Measurements from ENCODE around the gene FSIP2. TPM values are rescaled to one million over a fixed set of nuclear protein-coding genes. Genes with fewer than 3 reads are reported as not detected.

The FSIP2 gene
- polyA plus RNA-seq (2013, experiment 1 of 2): 0.52 TPM
- 0.27 TPM for polyA plus RNA-seq (2013, experiment 2 of 2)

GRCh38 chr2:185738679-185739472 is at the start of gene FSIP2:
Gene FSIP2 (plus strand): TSS chr2:185738804. CDS start chr2:185738895, 91 bp downstream.
- Histone ChIP-seq H2BK5ac (ENCODE audit: low read length) (no peak within 1 kb of the TSS), H3K18ac (ENCODE audit: low read length) (no peak within 1 kb of the TSS), H3K23ac (ENCODE audit: low read length) (no peak within 1 kb of the TSS), H3K79me1 (ENCODE audit: low read length) (no peaks in the 10 kb centered on the region), H3K4ac (ENCODE audit: low read depth, low read length) (no peak within 1 kb of the TSS), H3K27me3 (ENCODE audit: insufficient read depth, low read length, poor library complexity) (no peaks in the 10 kb centered on the region), H3K56ac (ENCODE audit: low read length) (peak within 1 kb of the TSS; percentile 85), H3K9ac (ENCODE audit: low read length) (peak within 1 kb of the TSS; percentile 60), H2BK120ac (ENCODE audit: low read depth, low read length) (no peak within 1 kb of the TSS), H3K4me3 (ENCODE audit: low read length) (peak within 1 kb of the TSS; percentile 19), H2AK5ac (ENCODE audit: low read length) (no peak within 1 kb of the TSS), H3K27ac (ENCODE audit: low read depth, low read length) (no peak within 1 kb of the TSS), H3K4me2 (ENCODE audit: low read length) (peak within 1 kb of the TSS; percentile 37), H4K8ac (ENCODE audit: low read depth, low read length) (no peak within 1 kb of the TSS), H4K5ac (ENCODE audit: low read length) (no peak within 1 kb of the TSS), H3K36me3 (ENCODE audit: control insufficient read depth, insufficient read depth, low read length) (no peaks in the 10 kb centered on the region), H2BK15ac (replicated peaks; ENCODE audit: low read depth) (no peak within 1 kb of the TSS), H3K79me2 (ENCODE audit: control insufficient read depth, insufficient read depth, low read length) (no peaks in the 10 kb centered on the region), H3K4me1 (ENCODE audit: control insufficient read depth, low read depth, low read length) (peaks cover 5% of the 10 kb centered on the region)
- peak; percentile 95 for DNase-seq
- WGBS (ENCODE audit: extremely low coverage, insufficient coverage, low lambda C conversion rate): no CpG with 5 or more reads among the region's 59 CpGs

- Histone ChIP-seq H2BK15ac (replicated peaks; ENCODE audit: low read depth) (no peak overlapping the region), H3K36me3 (ENCODE audit: control insufficient read depth, insufficient read depth, low read length) (no peaks in the 10 kb centered on the region), H3K27ac (ENCODE audit: low read depth, low read length) (no peak overlapping the region), H4K8ac (ENCODE audit: low read depth, low read length) (no peak overlapping the region), H3K79me2 (ENCODE audit: control insufficient read depth, insufficient read depth, low read length) (no peaks in the 10 kb centered on the region), H3K23ac (ENCODE audit: low read length) (no peak overlapping the region), H2AK5ac (ENCODE audit: low read length) (no peak overlapping the region), H3K79me1 (ENCODE audit: low read length) (no peaks in the 10 kb centered on the region), H3K27me3 (ENCODE audit: insufficient read depth, low read length, poor library complexity) (no peaks in the 10 kb centered on the region), H3K9ac (ENCODE audit: low read length) (no peak overlapping the region), H2BK5ac (ENCODE audit: low read length) (no peak overlapping the region), H3K4me3 (ENCODE audit: low read length) (no peak overlapping the region), H3K4me1 (ENCODE audit: control insufficient read depth, low read depth, low read length) (no peaks in the 10 kb centered on the region), H4K5ac (ENCODE audit: low read length) (no peak overlapping the region), H3K4ac (ENCODE audit: low read depth, low read length) (no peak overlapping the region), H2BK120ac (ENCODE audit: low read depth, low read length) (no peak overlapping the region), H3K56ac (ENCODE audit: low read length) (no peak overlapping the region), H3K18ac (ENCODE audit: low read length) (no peak overlapping the region), H3K4me2 (ENCODE audit: low read length) (no peak overlapping the region)
- DNase-seq: no peak
- WGBS (ENCODE audit: extremely low coverage, insufficient coverage, low lambda C conversion rate): no CpG with 5 or more reads among the region's 3 CpGs
These were observed 48.6 kb upstream of the FSIP2 start for GRCh38 chr2:185689906-185690539.

- H4K5ac ChIP-seq (ENCODE audit: low read length): no peak overlapping the region
- no peaks in the 10 kb centered on the region for H3K27me3 ChIP-seq (ENCODE audit: insufficient read depth, low read length, poor library complexity)
- no CpG with 5 or more reads among the region's 2 CpGs for WGBS (ENCODE audit: extremely low coverage, insufficient coverage, low lambda C conversion rate)
- no peak overlapping the region for H4K8ac ChIP-seq (ENCODE audit: low read depth, low read length)
- H3K4me2 ChIP-seq (ENCODE audit: low read length): no peak overlapping the region
- no peak for DNase-seq
- no peaks in the 10 kb centered on the region for H3K79me1 ChIP-seq (ENCODE audit: low read length)
- no peak overlapping the region for H3K27ac ChIP-seq (ENCODE audit: low read depth, low read length)
- H3K36me3 ChIP-seq (ENCODE audit: control insufficient read depth, insufficient read depth, low read length): no peaks in the 10 kb centered on the region
- no peak overlapping the region for H2AK5ac ChIP-seq (ENCODE audit: low read length)
- H2BK5ac ChIP-seq (ENCODE audit: low read length): no peak overlapping the region
- H3K18ac ChIP-seq (ENCODE audit: low read length): no peak overlapping the region
- H3K4me1 ChIP-seq (ENCODE audit: control insufficient read depth, low read depth, low read length): no peaks in the 10 kb centered on the region
- no peak overlapping the region for H2BK15ac ChIP-seq (replicated peaks; ENCODE audit: low read depth)
- H3K4ac ChIP-seq (ENCODE audit: low read depth, low read length): no peak overlapping the region
- H3K79me2 ChIP-seq (ENCODE audit: control insufficient read depth, insufficient read depth, low read length): no peaks in the 10 kb centered on the region
- no peak overlapping the region for H3K9ac ChIP-seq (ENCODE audit: low read length)
- H2BK120ac ChIP-seq (ENCODE audit: low read depth, low read length): no peak overlapping the region
- no peak overlapping the region for H3K56ac ChIP-seq (ENCODE audit: low read length)
- H3K23ac ChIP-seq (ENCODE audit: low read length): no peak overlapping the region
- no peak overlapping the region for H3K4me3 ChIP-seq (ENCODE audit: low read length)
These were observed 42.8 kb upstream of the FSIP2 start for GRCh38 chr2:185695711-185696235.

GRCh38 chr2:185700883-185701282 is 37.7 kb upstream of the FSIP2 start:
- Histone ChIP-seq H2BK5ac (ENCODE audit: low read length) (no peak overlapping the region), H3K4ac (ENCODE audit: low read depth, low read length) (no peak overlapping the region)
- no CpG with 5 or more reads among the region's 4 CpGs for WGBS (ENCODE audit: extremely low coverage, insufficient coverage, low lambda C conversion rate)

GRCh38 chr2:185734658-185735057 is 3.9 kb upstream of the FSIP2 start:
- no peak overlapping the region for H3K23ac ChIP-seq (ENCODE audit: low read length)
- H3K79me2 ChIP-seq (ENCODE audit: control insufficient read depth, insufficient read depth, low read length): no peaks in the 10 kb centered on the region
- H4K5ac ChIP-seq (ENCODE audit: low read length): no peak overlapping the region
- no peak overlapping the region for H3K9ac ChIP-seq (ENCODE audit: low read length)
- H3K4me3 ChIP-seq (ENCODE audit: low read length): no peak overlapping the region
- H4K8ac ChIP-seq (ENCODE audit: low read depth, low read length): no peak overlapping the region
- no peak overlapping the region for H2BK120ac ChIP-seq (ENCODE audit: low read depth, low read length)
- no CpG with 5 or more reads among the region's 1 CpG for WGBS (ENCODE audit: extremely low coverage, insufficient coverage, low lambda C conversion rate)
- no peak overlapping the region for H3K18ac ChIP-seq (ENCODE audit: low read length)
- DNase-seq: no peak
- no peak overlapping the region for H3K56ac ChIP-seq (ENCODE audit: low read length)
- no peak overlapping the region for H2BK5ac ChIP-seq (ENCODE audit: low read length)
- no peak overlapping the region for H3K27ac ChIP-seq (ENCODE audit: low read depth, low read length)
- H3K27me3 ChIP-seq (ENCODE audit: insufficient read depth, low read length, poor library complexity): no peaks in the 10 kb centered on the region
- peaks cover 5% of the 10 kb centered on the region for H3K4me1 ChIP-seq (ENCODE audit: control insufficient read depth, low read depth, low read length)
- no peak overlapping the region for H2AK5ac ChIP-seq (ENCODE audit: low read length)
- no peak overlapping the region for H3K4me2 ChIP-seq (ENCODE audit: low read length)
- H3K36me3 ChIP-seq (ENCODE audit: control insufficient read depth, insufficient read depth, low read length): no peaks in the 10 kb centered on the region
- no peaks in the 10 kb centered on the region for H3K79me1 ChIP-seq (ENCODE audit: low read length)
- H3K4ac ChIP-seq (ENCODE audit: low read depth, low read length): no peak overlapping the region
- H2BK15ac ChIP-seq (replicated peaks; ENCODE audit: low read depth): no peak overlapping the region

More at GRCh38 chr2:185700883-185701282, 37.7 kb upstream of the FSIP2 start:
- H2BK15ac ChIP-seq (replicated peaks; ENCODE audit: low read depth): no peak overlapping the region
- H3K9ac ChIP-seq (ENCODE audit: low read length): no peak overlapping the region
- H3K27me3 ChIP-seq (ENCODE audit: insufficient read depth, low read length, poor library complexity): no peaks in the 10 kb centered on the region
- H3K56ac ChIP-seq (ENCODE audit: low read length): no peak overlapping the region
- H3K27ac ChIP-seq (ENCODE audit: low read depth, low read length): no peak overlapping the region
- no peak overlapping the region for H3K18ac ChIP-seq (ENCODE audit: low read length)
- no peak overlapping the region for H2AK5ac ChIP-seq (ENCODE audit: low read length)
- H4K5ac ChIP-seq (ENCODE audit: low read length): no peak overlapping the region
- peak; percentile 26 for DNase-seq
- H3K79me2 ChIP-seq (ENCODE audit: control insufficient read depth, insufficient read depth, low read length): no peaks in the 10 kb centered on the region
- H3K36me3 ChIP-seq (ENCODE audit: control insufficient read depth, insufficient read depth, low read length): no peaks in the 10 kb centered on the region
- no peak overlapping the region for H3K23ac ChIP-seq (ENCODE audit: low read length)
- no peaks in the 10 kb centered on the region for H3K4me1 ChIP-seq (ENCODE audit: control insufficient read depth, low read depth, low read length)
- H2BK120ac ChIP-seq (ENCODE audit: low read depth, low read length): no peak overlapping the region
- H3K4me2 ChIP-seq (ENCODE audit: low read length): no peak overlapping the region
- H4K8ac ChIP-seq (ENCODE audit: low read depth, low read length): no peak overlapping the region
- H3K4me3 ChIP-seq (ENCODE audit: low read length): no peak overlapping the region
- no peaks in the 10 kb centered on the region for H3K79me1 ChIP-seq (ENCODE audit: low read length)

All from mesendoderm (in vitro differentiated cells).